Measurements from ENCODE around the gene LYSMD4. TPM values are rescaled to one million over a fixed set of nuclear protein-coding genes. Genes with fewer than 3 reads are reported as not detected.

LYSMD4 gene
- 3.1 and 6.4 TPM in 2 replicates for total RNA-seq

DNA sequence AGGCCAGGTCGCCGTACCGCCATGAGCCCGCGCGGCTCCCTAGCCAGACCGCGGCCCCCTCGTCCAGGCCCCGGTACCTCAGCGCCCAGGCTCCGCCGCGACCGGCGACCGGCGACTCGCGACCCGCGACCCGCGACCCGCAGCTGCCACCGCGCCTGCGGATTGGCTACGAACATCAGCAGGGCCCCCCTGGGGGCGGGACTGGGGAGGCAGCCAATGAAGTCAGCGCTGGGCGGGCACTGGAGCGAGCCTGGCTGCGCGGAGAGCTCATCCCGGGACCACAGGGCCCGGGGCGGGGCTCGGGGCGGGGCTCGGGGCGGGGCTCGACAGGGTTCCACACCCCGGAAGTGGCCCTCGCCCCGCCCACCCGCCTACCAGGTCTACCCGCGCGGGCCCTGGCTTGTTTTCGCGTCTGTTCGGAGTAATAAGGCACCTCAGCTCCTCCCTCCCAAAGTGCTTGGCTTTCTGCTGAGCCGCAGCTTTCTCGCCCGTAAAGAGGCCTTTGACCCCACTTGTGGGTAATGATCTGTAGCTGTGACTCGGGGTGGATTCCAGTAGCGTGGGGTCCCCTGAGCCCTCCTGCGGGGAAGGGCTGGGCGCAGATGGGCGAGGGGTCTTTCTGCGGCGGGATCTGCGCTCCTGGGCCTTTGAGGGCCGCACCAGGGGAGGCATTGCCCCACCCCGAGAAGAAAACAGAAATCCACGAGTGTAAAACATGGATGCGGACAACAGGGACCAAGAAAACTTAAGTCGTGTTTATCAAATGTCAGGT lies at the start of gene LYSMD4:
Gene LYSMD4, minus strand, starts transcription at position 170 of the 772 bp plus-strand sequence. CDS start 1,438 bp downstream, outside the sequence.

Other genes with a start within 250 kb of the LYSMD4 start
- 24.3 and 53.6 TPM in 2 replicates for gene MEF2A, start 167.5 kb downstream of the LYSMD4 start, total RNA-seq

Data from pericardium fibroblast (primary cell).